Measurements from ENCODE around the gene DIAPH3.

The DIAPH3 gene

GRCh38 chr13:59700281-59700680 lies 463.4 kb downstream of the DIAPH3 start:
- peaks cover 16% of the 10 kb centered on the region for H3K4me1 Mint-ChIP-seq

GRCh38 chr13:59696271-59696670 lies 467.5 kb downstream of the DIAPH3 start:
- Mint-ChIP-seq H3K4me1 (peaks cover 9% of the 10 kb centered on the region), H3K27ac (no peak overlapping the region), H3K27me3 (ENCODE audit: low read depth, poor library complexity) (no peaks in the 10 kb centered on the region), H3K9me3 (no peaks in the 10 kb centered on the region), H3K4me3 (no peak overlapping the region), H3K36me3 (ENCODE audit: low read depth) (no peaks in the 10 kb centered on the region)
- no peak for TF ChIP-seq CTCF (IDR thresholded peaks at IDR 0.05)
- no peak for DNase-seq

More at GRCh38 chr13:59700281-59700680, 463.4 kb downstream of the DIAPH3 start:
- no peak for DNase-seq
- Mint-ChIP-seq H3K36me3 (ENCODE audit: low read depth) (no peaks in the 10 kb centered on the region), H3K4me3 (no peak overlapping the region), H3K27me3 (ENCODE audit: low read depth, poor library complexity) (no peaks in the 10 kb centered on the region), H3K9me3 (no peaks in the 10 kb centered on the region), H3K27ac (no peak overlapping the region)
- TF ChIP-seq CTCF (IDR thresholded peaks at IDR 0.05), result no peak

GRCh38 chr13:59691501-59692066 lies 472.1 kb downstream of the DIAPH3 start:
- Mint-ChIP-seq H3K36me3 (ENCODE audit: low read depth) (no peaks in the 10 kb centered on the region), H3K27me3 (ENCODE audit: low read depth, poor library complexity) (no peaks in the 10 kb centered on the region), H3K9me3 (no peaks in the 10 kb centered on the region), H3K27ac (no peak overlapping the region), H3K4me1 (peaks cover 12% of the 10 kb centered on the region), H3K4me3 (no peak overlapping the region)
- no peak for TF ChIP-seq CTCF (IDR thresholded peaks at IDR 0.05)
- DNase-seq, result no peak

GRCh38 chr13:59690857-59691500 lies 472.7 kb downstream of the DIAPH3 start:
- Mint-ChIP-seq H3K27ac (peak overlapping the region; percentile 53), H3K9me3 (no peaks in the 10 kb centered on the region), H3K4me3 (no peak overlapping the region), H3K27me3 (ENCODE audit: low read depth, poor library complexity) (no peaks in the 10 kb centered on the region), H3K4me1 (peaks cover 16% of the 10 kb centered on the region), H3K36me3 (ENCODE audit: low read depth) (no peaks in the 10 kb centered on the region)
- TF ChIP-seq CTCF (IDR thresholded peaks at IDR 0.05), result no peak
- DNase-seq, result no peak

- no peak overlapping the region for H3K27ac Mint-ChIP-seq
- peaks cover 19% of the 10 kb centered on the region for H3K4me1 Mint-ChIP-seq
- H3K27me3 Mint-ChIP-seq (ENCODE audit: low read depth, poor library complexity), result no peaks in the 10 kb centered on the region
- H3K9me3 Mint-ChIP-seq, result no peaks in the 10 kb centered on the region
- no peak for DNase-seq
- no peaks in the 10 kb centered on the region for H3K36me3 Mint-ChIP-seq (ENCODE audit: low read depth)
- no peak overlapping the region for H3K4me3 Mint-ChIP-seq
- no peak for TF ChIP-seq CTCF (IDR thresholded peaks at IDR 0.05)
Observed at GRCh38 chr13:59689057-59689456, 474.7 kb downstream of the DIAPH3 start.
